Measurements from ENCODE around the gene KIF18B. TPM values are rescaled to one million over a fixed set of nuclear protein-coding genes. Genes with fewer than 3 reads are reported as not detected.

Gene KIF18B
- total and polyA plus RNA-seq, 2 of the 8 experiments (the other 6 are each of a cell fraction or from before 2014, with no cell fraction given) = 39.0 to 59.4 TPM

DNA sequence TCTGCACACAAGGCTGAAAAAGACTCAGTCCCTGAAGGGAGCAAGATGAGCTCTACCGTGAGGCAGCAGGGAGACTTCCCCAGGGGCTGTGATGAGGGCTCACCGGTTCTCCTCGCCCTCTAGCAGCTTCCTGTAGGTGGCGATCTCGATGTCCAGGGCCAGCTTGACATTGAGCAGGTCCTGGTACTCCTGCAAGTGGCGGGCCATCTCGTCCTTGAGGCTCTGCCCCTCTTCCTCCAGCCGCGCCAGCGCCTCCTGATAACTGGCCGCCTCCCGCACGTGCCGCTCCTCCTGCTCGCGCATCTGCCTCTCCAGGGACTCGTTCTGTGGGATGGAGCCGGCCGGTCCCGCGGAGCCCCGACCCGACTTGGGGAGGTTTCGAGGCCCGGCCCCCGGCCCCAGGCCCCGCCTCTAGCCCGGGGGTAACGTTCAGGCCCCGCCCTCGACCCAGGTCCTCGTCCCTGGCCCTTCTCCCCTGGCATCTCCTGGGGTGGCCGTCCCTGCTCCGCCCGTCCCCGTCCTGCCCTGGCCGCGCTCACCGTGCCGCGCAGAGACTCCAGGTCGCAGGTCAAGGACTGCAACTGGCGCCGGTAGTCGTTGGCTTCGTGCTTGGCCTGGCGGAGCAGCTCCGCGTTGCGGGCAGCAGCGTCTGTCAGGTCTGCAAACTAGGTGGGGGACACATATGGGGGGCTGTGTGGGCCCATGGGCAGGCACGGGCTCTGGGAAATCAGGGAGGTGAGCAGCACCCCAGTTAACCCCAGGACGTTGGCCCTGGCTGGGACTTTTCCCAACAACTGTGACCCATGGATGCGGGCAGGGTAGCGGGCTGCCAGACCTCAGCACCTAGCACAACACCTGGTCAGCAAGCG is 36.2 kb downstream of the KIF18B start (continued):
- peak; percentile 60; the same call in 1 of the 2 replicates for TF ChIP-seq TBP (IDR thresholded peaks at IDR 0.05; ENCODE audit: low read depth, low read length)
- peak in 1 of 2 experiments; percentile 82; a peak in 2 of 4 replicates for TF ChIP-seq SIN3A (conservative IDR thresholded peaks at IDR 0.05 in 1 of 2, IDR thresholded peaks at IDR 0.05 in 1 of 2; ENCODE audit: low read depth in 1 of 2, low read length in 2 of 2)
- TF ChIP-seq, protein P1, sequence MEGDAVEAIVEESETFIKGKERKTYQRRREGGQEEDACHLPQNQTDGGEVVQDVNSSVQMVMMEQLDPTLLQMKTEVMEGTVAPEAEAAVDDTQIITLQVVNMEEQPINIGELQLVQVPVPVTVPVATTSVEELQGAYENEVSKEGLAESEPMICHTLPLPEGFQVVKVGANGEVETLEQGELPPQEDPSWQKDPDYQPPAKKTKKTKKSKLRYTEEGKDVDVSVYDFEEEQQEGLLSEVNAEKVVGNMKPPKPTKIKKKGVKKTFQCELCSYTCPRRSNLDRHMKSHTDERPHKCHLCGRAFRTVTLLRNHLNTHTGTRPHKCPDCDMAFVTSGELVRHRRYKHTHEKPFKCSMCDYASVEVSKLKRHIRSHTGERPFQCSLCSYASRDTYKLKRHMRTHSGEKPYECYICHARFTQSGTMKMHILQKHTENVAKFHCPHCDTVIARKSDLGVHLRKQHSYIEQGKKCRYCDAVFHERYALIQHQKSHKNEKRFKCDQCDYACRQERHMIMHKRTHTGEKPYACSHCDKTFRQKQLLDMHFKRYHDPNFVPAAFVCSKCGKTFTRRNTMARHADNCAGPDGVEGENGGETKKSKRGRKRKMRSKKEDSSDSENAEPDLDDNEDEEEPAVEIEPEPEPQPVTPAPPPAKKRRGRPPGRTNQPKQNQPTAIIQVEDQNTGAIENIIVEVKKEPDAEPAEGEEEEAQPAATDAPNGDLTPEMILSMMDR (IDR thresholded peaks at IDR 0.05; ENCODE audit: control extremely low read depth in 1 of 3, insufficient read depth in 1 of 3, low read depth in 1 of 3, low read length in 3 of 3) = peak; percentile 70 to 87 (median 82)
- TF ChIP-seq, protein P2, sequence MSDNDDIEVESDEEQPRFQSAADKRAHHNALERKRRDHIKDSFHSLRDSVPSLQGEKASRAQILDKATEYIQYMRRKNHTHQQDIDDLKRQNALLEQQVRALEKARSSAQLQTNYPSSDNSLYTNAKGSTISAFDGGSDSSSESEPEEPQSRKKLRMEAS (IDR thresholded peaks at IDR 0.05) = peak; percentile 95
- peak; percentile 24 for TF ChIP-seq CTBP2 (IDR thresholded peaks at IDR 0.05; ENCODE audit: borderline replicate concordance, insufficient read depth, insufficient read length, low read length)
- TF ChIP-seq EZH2 (IDR thresholded peaks at IDR 0.05; ENCODE audit: low read depth, low read length, severe bottlenecking) = peak; percentile 28
- peak; percentile 64 for TF ChIP-seq USF2 (IDR thresholded peaks at IDR 0.05; ENCODE audit: low read length)
- TF ChIP-seq HDAC2 (IDR thresholded peaks at IDR 0.05; ENCODE audit: borderline replicate concordance in 1 of 2, low read depth in 2 of 2, low read length in 2 of 2) = 0 out of 4 replicates have a peak, but pooled peaks of 1 of the 2 experiments have one; percentile 62
